Transverse colon (tissue), 4 donors: ENCODE results near the gene LILRA2.

ENCODE experiments used
- POLR2A ChIP-seq: fragments of 450-650 bp; IDR thresholded peaks from one replicate; pipeline ENCODE4 v1.6.1; 2016; ENCODE audit warnings: antibody characterized with exemption, mild to moderate bottlenecking, moderate library complexity
- POLR2AphosphoS5 ChIP-seq, 3 donors: sonication (generic); formaldehyde crosslinking; IDR thresholded peaks; one replicate each; pipeline ENCODE4 v1.6.1; 2016; ENCODE audit warnings: antibody characterized with exemption in 3 of 3
- TF ChIP-seq, protein P1 (sequence below), 5 experiments: fragments of 200-600 bp in 3 of 5; fragments of 450-650 bp in 2 of 5; sonication (generic) in 3 of 5; IDR thresholded peaks; 1 replicate in 2 of 5; 2 replicates in 3 of 5; pipeline ENCODE4 v1.5.1; 2016 to 2017; ENCODE audit warnings: antibody characterized with exemption in 5 of 5, inconsistent platforms in 3 of 5, mild to moderate bottlenecking in 2 of 5, moderate library complexity in 1 of 5

DNA sequence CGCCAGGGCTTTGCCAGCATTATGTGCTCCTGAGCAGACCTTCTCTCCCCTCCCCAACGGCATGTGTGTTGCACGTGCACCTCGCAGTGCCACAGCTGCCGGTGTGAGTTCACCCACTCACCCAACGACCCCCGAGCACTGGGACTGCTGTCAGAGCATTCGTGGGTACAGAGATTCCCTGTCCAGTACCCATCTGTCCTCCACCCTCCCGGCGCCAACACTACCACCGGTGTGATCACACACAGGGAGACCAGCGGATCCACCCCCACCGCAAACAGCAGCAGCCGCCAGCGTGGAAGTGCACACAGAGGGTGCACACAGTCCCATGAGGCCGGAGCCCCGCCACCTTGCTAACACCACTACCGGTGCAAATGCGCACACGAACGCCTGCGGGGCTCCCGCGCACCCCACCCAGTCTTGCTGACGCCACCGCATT lies 35.8 kb downstream of the LILRA2 start:
- TF ChIP-seq, protein P1, sequence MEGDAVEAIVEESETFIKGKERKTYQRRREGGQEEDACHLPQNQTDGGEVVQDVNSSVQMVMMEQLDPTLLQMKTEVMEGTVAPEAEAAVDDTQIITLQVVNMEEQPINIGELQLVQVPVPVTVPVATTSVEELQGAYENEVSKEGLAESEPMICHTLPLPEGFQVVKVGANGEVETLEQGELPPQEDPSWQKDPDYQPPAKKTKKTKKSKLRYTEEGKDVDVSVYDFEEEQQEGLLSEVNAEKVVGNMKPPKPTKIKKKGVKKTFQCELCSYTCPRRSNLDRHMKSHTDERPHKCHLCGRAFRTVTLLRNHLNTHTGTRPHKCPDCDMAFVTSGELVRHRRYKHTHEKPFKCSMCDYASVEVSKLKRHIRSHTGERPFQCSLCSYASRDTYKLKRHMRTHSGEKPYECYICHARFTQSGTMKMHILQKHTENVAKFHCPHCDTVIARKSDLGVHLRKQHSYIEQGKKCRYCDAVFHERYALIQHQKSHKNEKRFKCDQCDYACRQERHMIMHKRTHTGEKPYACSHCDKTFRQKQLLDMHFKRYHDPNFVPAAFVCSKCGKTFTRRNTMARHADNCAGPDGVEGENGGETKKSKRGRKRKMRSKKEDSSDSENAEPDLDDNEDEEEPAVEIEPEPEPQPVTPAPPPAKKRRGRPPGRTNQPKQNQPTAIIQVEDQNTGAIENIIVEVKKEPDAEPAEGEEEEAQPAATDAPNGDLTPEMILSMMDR (IDR thresholded peaks at IDR 0.05): no peak
- no peak for TF ChIP-seq POLR2A
- no peak for TF ChIP-seq POLR2AphosphoS5 (IDR thresholded peaks at IDR 0.05)
